ENCODE results near the gene ST3GAL2.

The ST3GAL2 gene

GRCh38 chr16:70437582-70438557, 1.0 kb downstream of the ST3GAL2 start:
- Histone ChIP-seq H3K4me1 (ENCODE audit: insufficient read depth, low read length) (peaks cover 25% of the 10 kb centered on the region), H3K36me3 (ENCODE audit: insufficient read depth, low read length) (no peaks in the 10 kb centered on the region; the same call in 1 of the 2 replicates), H3K9me3 (ENCODE audit: control insufficient read depth, insufficient read depth, low read length) (no peaks in the 10 kb centered on the region), H3K9ac (ENCODE audit: low read depth, low read length) (peak overlapping the region; percentile 57)

GRCh38 chr16:70437017-70437581, 1.8 kb downstream of the ST3GAL2 start:
- no peaks in the 10 kb centered on the region for H3K9me3 ChIP-seq (ENCODE audit: control insufficient read depth, insufficient read depth, low read length)
- peaks cover 33% of the 10 kb centered on the region for H3K4me1 ChIP-seq (ENCODE audit: insufficient read depth, low read length)
- peak overlapping the region; percentile 57; the same call in 1 of the 2 replicates for H3K9ac ChIP-seq (ENCODE audit: low read depth, low read length)
- H3K36me3 ChIP-seq (ENCODE audit: insufficient read depth, low read length): no peaks in the 10 kb centered on the region; the same call in 1 of the 2 replicates

GRCh38 chr16:70434484-70435260, 4.2 kb downstream of the ST3GAL2 start:
- no peak overlapping the region for H3K9ac ChIP-seq (ENCODE audit: low read depth, low read length)
- no peaks in the 10 kb centered on the region for H3K9me3 ChIP-seq (ENCODE audit: control insufficient read depth, insufficient read depth, low read length)
- H3K36me3 ChIP-seq (ENCODE audit: insufficient read depth, low read length): no peaks in the 10 kb centered on the region; the same call in 1 of the 2 replicates
- H3K4me1 ChIP-seq (ENCODE audit: insufficient read depth, low read length): peaks cover 46% of the 10 kb centered on the region

- Histone ChIP-seq H3K9me3 (ENCODE audit: control insufficient read depth, insufficient read depth, low read length) (no peaks in the 10 kb centered on the region), H3K4me1 (ENCODE audit: insufficient read depth, low read length) (peaks cover 53% of the 10 kb centered on the region), H3K36me3 (ENCODE audit: insufficient read depth, low read length) (no peaks in the 10 kb centered on the region; the same call in 1 of the 2 replicates), H3K9ac (ENCODE audit: low read depth, low read length) (no peak overlapping the region)
Measured at GRCh38 chr16:70433458-70434103, 5.3 kb downstream of the ST3GAL2 start.

- Histone ChIP-seq H3K36me3 (ENCODE audit: insufficient read depth, low read length) (no peaks in the 10 kb centered on the region; the same call in 1 of the 2 replicates), H3K4me1 (ENCODE audit: insufficient read depth, low read length) (peaks cover 59% of the 10 kb centered on the region), H3K9ac (ENCODE audit: low read depth, low read length) (no peak overlapping the region; the same call in 1 of the 2 replicates), H3K9me3 (ENCODE audit: control insufficient read depth, insufficient read depth, low read length) (no peaks in the 10 kb centered on the region)
Measured at GRCh38 chr16:70432723-70433457, 6.0 kb downstream of the ST3GAL2 start.

GRCh38 chr16:70432356-70432722, 6.6 kb downstream of the ST3GAL2 start:
- no peak overlapping the region; the same call in 1 of the 2 replicates for H3K9ac ChIP-seq (ENCODE audit: low read depth, low read length)
- no peaks in the 10 kb centered on the region for H3K9me3 ChIP-seq (ENCODE audit: control insufficient read depth, insufficient read depth, low read length)
- peaks cover 64% of the 10 kb centered on the region for H3K4me1 ChIP-seq (ENCODE audit: insufficient read depth, low read length)
- no peaks in the 10 kb centered on the region; the same call in 1 of the 2 replicates for H3K36me3 ChIP-seq (ENCODE audit: insufficient read depth, low read length)

- Histone ChIP-seq H3K36me3 (ENCODE audit: insufficient read depth, low read length) (no peaks in the 10 kb centered on the region; the same call in 1 of the 2 replicates), H3K9me3 (ENCODE audit: control insufficient read depth, insufficient read depth, low read length) (no peaks in the 10 kb centered on the region), H3K4me1 (ENCODE audit: insufficient read depth, low read length) (peaks cover 54% of the 10 kb centered on the region), H3K9ac (ENCODE audit: low read depth, low read length) (peak overlapping the region; percentile 17; the same call in 1 of the 2 replicates)
Measured at GRCh38 chr16:70430667-70431536, 8.0 kb downstream of the ST3GAL2 start.

GRCh38 chr16:70429888-70430666, 8.8 kb downstream of the ST3GAL2 start:
- H3K4me1 ChIP-seq (ENCODE audit: insufficient read depth, low read length): peaks cover 54% of the 10 kb centered on the region
- H3K9me3 ChIP-seq (ENCODE audit: control insufficient read depth, insufficient read depth, low read length): no peaks in the 10 kb centered on the region
- H3K36me3 ChIP-seq (ENCODE audit: insufficient read depth, low read length): no peaks in the 10 kb centered on the region; the same call in 1 of the 2 replicates
- H3K9ac ChIP-seq (ENCODE audit: low read depth, low read length): peak overlapping the region; percentile 17; the same call in 1 of the 2 replicates

GRCh38 chr16:70428178-70428998, 10.5 kb downstream of the ST3GAL2 start:
- Histone ChIP-seq H3K36me3 (ENCODE audit: insufficient read depth, low read length) (no peaks in the 10 kb centered on the region), H3K9me3 (ENCODE audit: control insufficient read depth, insufficient read depth, low read length) (no peaks in the 10 kb centered on the region), H3K9ac (ENCODE audit: low read depth, low read length) (peak overlapping the region; percentile 24), H3K4me1 (ENCODE audit: insufficient read depth, low read length) (peaks cover 47% of the 10 kb centered on the region)

GRCh38 chr16:70427786-70428177, 11.1 kb downstream of the ST3GAL2 start:
- Histone ChIP-seq H3K9me3 (ENCODE audit: control insufficient read depth, insufficient read depth, low read length) (no peaks in the 10 kb centered on the region), H3K4me1 (ENCODE audit: insufficient read depth, low read length) (peaks cover 43% of the 10 kb centered on the region), H3K36me3 (ENCODE audit: insufficient read depth, low read length) (no peaks in the 10 kb centered on the region), H3K9ac (ENCODE audit: low read depth, low read length) (peak overlapping the region; percentile 24)

- Histone ChIP-seq H3K36me3 (ENCODE audit: insufficient read depth, low read length) (no peaks in the 10 kb centered on the region), H3K4me1 (ENCODE audit: insufficient read depth, low read length) (peaks cover 23% of the 10 kb centered on the region), H3K9me3 (ENCODE audit: control insufficient read depth, insufficient read depth, low read length) (no peaks in the 10 kb centered on the region), H3K9ac (ENCODE audit: low read depth, low read length) (no peak overlapping the region)
Measured at GRCh38 chr16:70422543-70422942, 16.4 kb downstream of the ST3GAL2 start.
